Measurements from ENCODE around the gene MAD1L1. TPM values are rescaled to one million over a fixed set of nuclear protein-coding genes. Genes with fewer than 3 reads are reported as not detected.

MAD1L1 gene
- total and polyA plus RNA-seq, 4 donors, result 43.0 to 54.9 (median 49.9) TPM

DNA sequence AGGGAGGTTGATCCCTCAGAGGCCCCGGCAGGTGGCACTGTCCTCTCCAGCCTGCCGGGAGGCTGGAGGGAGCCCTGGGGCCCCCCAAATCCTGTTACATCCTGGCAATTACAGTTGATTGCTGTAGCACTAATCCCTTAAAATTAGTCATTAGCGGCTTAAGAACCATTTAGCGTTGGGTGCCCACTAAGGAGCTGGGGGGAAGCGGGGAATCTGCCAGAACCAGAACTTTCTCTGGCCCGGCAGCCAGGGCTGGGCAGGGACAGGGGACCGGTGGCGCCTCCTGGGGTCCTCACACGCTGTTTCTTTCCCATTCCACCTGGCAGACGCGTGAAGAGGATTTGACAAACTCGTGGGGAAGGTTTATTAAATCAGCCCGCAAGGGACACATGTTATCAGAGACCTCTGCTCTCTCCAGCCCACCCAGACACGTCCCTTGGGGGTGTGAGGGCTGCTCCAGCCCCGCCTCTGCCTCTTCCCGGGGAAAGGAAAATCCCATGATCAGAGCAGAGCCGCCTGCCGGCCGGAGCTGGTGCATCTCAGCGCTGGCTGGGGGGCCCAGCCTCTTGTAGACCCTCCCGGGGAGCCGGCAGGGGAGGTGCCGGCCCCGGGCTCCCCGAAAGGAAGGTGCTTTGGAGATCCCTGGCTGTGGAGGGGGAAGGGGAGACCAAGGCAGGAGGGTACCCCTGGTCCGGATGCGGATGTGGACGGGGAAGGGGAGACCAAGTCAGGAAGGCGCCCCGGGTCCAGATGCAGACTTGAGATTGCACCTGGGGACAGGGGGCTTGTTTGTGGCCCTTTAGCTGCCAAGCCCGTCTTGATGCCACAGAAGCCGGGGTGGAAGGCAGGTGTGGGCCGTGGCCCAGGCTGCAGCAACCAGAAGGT, 420.0 kb downstream of the MAD1L1 start:
- H3K36me3 ChIP-seq (ENCODE audit: control insufficient read depth in 4 of 4, insufficient read depth in 4 of 4, low read length in 4 of 4), result peaks cover 0 to 8% (median 0%) of the 10 kb centered on the region in 4 donors

GRCh38 chr7:1811850-1812508, 420.8 kb downstream of the MAD1L1 start:
- peaks cover 0 to 8% (median 0%) of the 10 kb centered on the region in 4 donors for H3K36me3 ChIP-seq (ENCODE audit: control insufficient read depth in 4 of 4, insufficient read depth in 4 of 4, low read length in 4 of 4)
- peak in 2 of 3 donors; percentile 29 to 49 for DNase-seq
- peaks cover 0 to 30% (median 7%) of the 10 kb centered on the region in 5 donors for H3K4me1 ChIP-seq (ENCODE audit: control insufficient read depth in 5 of 5, insufficient read depth in 5 of 5, low read length in 5 of 5)
- no peaks in the 10 kb centered on the region for H3K27me3 ChIP-seq (ENCODE audit: control insufficient read depth in 3 of 3, insufficient read depth in 3 of 3, low read length in 2 of 3)
- no peak overlapping the region for H3K27ac ChIP-seq (ENCODE audit: low read depth in 1 of 2, low read length in 1 of 2)
- no peak overlapping the region for H3K4me3 ChIP-seq
- no peaks in the 10 kb centered on the region for H3K9me3 ChIP-seq (ENCODE audit: control insufficient read depth in 4 of 4, insufficient read depth in 3 of 4, low read length in 3 of 4)
- WGBS, 2 donors, result 57 to 79% methylated on average over 9 of the region's 9 CpGs
- H3K9ac ChIP-seq (ENCODE audit: insufficient read depth in 1 of 2, low read length in 2 of 2), result no peak overlapping the region
- ATAC-seq (ENCODE audit: insufficient read depth, low FRiP score), result no peak
- TF ChIP-seq, protein P1, sequence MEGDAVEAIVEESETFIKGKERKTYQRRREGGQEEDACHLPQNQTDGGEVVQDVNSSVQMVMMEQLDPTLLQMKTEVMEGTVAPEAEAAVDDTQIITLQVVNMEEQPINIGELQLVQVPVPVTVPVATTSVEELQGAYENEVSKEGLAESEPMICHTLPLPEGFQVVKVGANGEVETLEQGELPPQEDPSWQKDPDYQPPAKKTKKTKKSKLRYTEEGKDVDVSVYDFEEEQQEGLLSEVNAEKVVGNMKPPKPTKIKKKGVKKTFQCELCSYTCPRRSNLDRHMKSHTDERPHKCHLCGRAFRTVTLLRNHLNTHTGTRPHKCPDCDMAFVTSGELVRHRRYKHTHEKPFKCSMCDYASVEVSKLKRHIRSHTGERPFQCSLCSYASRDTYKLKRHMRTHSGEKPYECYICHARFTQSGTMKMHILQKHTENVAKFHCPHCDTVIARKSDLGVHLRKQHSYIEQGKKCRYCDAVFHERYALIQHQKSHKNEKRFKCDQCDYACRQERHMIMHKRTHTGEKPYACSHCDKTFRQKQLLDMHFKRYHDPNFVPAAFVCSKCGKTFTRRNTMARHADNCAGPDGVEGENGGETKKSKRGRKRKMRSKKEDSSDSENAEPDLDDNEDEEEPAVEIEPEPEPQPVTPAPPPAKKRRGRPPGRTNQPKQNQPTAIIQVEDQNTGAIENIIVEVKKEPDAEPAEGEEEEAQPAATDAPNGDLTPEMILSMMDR (IDR thresholded peaks at IDR 0.05; ENCODE audit: control extremely low read depth, extremely low read depth), result no peak

More for the DNA sequence above, 420.0 kb downstream of the MAD1L1 start:
- Histone ChIP-seq H3K4me3 (no peak overlapping the region), H3K4me1 (ENCODE audit: control insufficient read depth in 5 of 5, insufficient read depth in 5 of 5, low read length in 5 of 5) (peaks cover 0 to 30% (median 7%) of the 10 kb centered on the region in 5 donors), H3K27me3 (ENCODE audit: control insufficient read depth in 3 of 3, insufficient read depth in 3 of 3, low read length in 2 of 3) (no peaks in the 10 kb centered on the region), H3K27ac (ENCODE audit: low read depth in 1 of 2, low read length in 1 of 2) (no peak overlapping the region), H3K9me3 (ENCODE audit: control insufficient read depth in 4 of 4, insufficient read depth in 3 of 4, low read length in 3 of 4) (peaks cover 0 to 2% (median 0%) of the 10 kb centered on the region in 4 donors), H3K9ac (ENCODE audit: insufficient read depth in 1 of 2, low read length in 2 of 2) (no peak overlapping the region)
- TF ChIP-seq, protein P1 (IDR thresholded peaks at IDR 0.05; ENCODE audit: control extremely low read depth, extremely low read depth), result no peak
- ATAC-seq (ENCODE audit: insufficient read depth, low FRiP score) (no peak), DNase-seq (peak in 2 of 3 donors; percentile 9 to 22)
- 66 to 73% methylated on average over 33 of the region's 33 CpGs for WGBS, 2 donors

- H3K27ac ChIP-seq (ENCODE audit: low read depth in 1 of 2, low read length in 1 of 2), result no peak overlapping the region
- no peak overlapping the region for H3K4me3 ChIP-seq
- peaks cover 0 to 8% (median 0%) of the 10 kb centered on the region in 4 donors for H3K36me3 ChIP-seq (ENCODE audit: control insufficient read depth in 4 of 4, insufficient read depth in 4 of 4, low read length in 4 of 4)
- peak; percentile 65 to 87 (median 85) for DNase-seq
- no peak overlapping the region for H3K9ac ChIP-seq (ENCODE audit: insufficient read depth in 1 of 2, low read length in 2 of 2)
- H3K4me1 ChIP-seq (ENCODE audit: control insufficient read depth in 5 of 5, insufficient read depth in 5 of 5, low read length in 5 of 5), result peaks cover 0 to 30% (median 7%) of the 10 kb centered on the region in 5 donors
- 58 to 65% methylated on average over 25 of the region's 25 CpGs for WGBS, 2 donors
- TF ChIP-seq, protein P1 (IDR thresholded peaks at IDR 0.05; ENCODE audit: control extremely low read depth, extremely low read depth), result no peak
- no peak for ATAC-seq (ENCODE audit: insufficient read depth, low FRiP score)
- no peaks in the 10 kb centered on the region for H3K27me3 ChIP-seq (ENCODE audit: control insufficient read depth in 3 of 3, insufficient read depth in 3 of 3, low read length in 2 of 3)
- H3K9me3 ChIP-seq (ENCODE audit: control insufficient read depth in 4 of 4, insufficient read depth in 3 of 4, low read length in 3 of 4), result no peaks in the 10 kb centered on the region
These were observed 421.5 kb downstream of the MAD1L1 start for GRCh38 chr7:1810961-1811849.
